Activated CD8-positive, alpha-beta T cell treated with anti-CD3 and anti-CD28 coated beads for 36 hours (primary cell): Measurements from ENCODE around the gene C17orf67. TPM values are rescaled to one million over a fixed set of nuclear protein-coding genes. Genes with fewer than 3 reads are reported as not detected.
A peak's percentile ranks its signal among the peaks of the same experiment; 100 is the strongest.

Source experiments
- ATAC-seq: fragments of 200-7000 bp; cut with Tn5 transposase; one replicate; pipeline ENCODE4 v1.10.0; 2021; ENCODE audit warnings: mild to moderate bottlenecking, moderate library complexity
- CTCF ChIA-PET: fragments of 350-600 bp; sonication (Branson Sonifier 250); formaldehyde crosslinking; loops from one replicate; lab custom pipeline; 2021; ENCODE audit warnings: antibody characterized with exemption; lab: Charles Lee
- POLR2A ChIA-PET: fragments of 350-600 bp; sonication (Branson Sonifier 250); formaldehyde crosslinking; loops from one replicate; lab custom pipeline; 2021; ENCODE audit warnings: antibody characterized with exemption; lab: Charles Lee
- DNase-seq: peaks from one replicate; pipeline ENCODE4 v3.0.0-alpha.2; 2020
- H3K27ac Mint-ChIP-seq: one replicate; pipeline ENCODE4 v1.8.0; 2021; ENCODE audit warnings: mild to moderate bottlenecking, mixed read lengths
- H3K27me3 Mint-ChIP-seq: one replicate; pipeline ENCODE4 v1.8.0; 2021; ENCODE audit warnings: mixed read lengths
- H3K36me3 Mint-ChIP-seq: one replicate; pipeline ENCODE4 v1.8.0; 2021; ENCODE audit warnings: low read depth, mixed read lengths
- H3K4me1 Mint-ChIP-seq: one replicate; pipeline ENCODE4 v1.8.0; 2021; ENCODE audit warnings: low read depth, mixed read lengths
- H3K4me3 Mint-ChIP-seq: one replicate; pipeline ENCODE4 v1.8.0; 2021; ENCODE audit warnings: mild to moderate bottlenecking, moderate library complexity, mixed read lengths
- H3K9me3 Mint-ChIP-seq: one replicate; pipeline ENCODE4 v1.8.0; 2021; ENCODE audit warnings: mixed read lengths
- intact Hi-C: fragments of 100-400 bp; cut with micrococcal nuclease; formaldehyde crosslinking; loops from one replicate; pipeline ENCODE4 v1.10.0; 2022
- total RNA-seq, 2 experiments: library from RNA; stranded (reverse); gene quantifications; one replicate each; pipeline ENCODE4 v1.2.3, GENCODE V29; 2021
- TF ChIP-seq, protein P1 (sequence below): fragments of 200-600 bp; IDR thresholded peaks from one replicate; pipeline ENCODE4 v1.8.0; 2022; ENCODE audit warnings: antibody characterized with exemption, mild to moderate bottlenecking

C17orf67 gene
- total RNA-seq, 2 experiments from 2014 or later, result 2.3 TPM

DNA sequence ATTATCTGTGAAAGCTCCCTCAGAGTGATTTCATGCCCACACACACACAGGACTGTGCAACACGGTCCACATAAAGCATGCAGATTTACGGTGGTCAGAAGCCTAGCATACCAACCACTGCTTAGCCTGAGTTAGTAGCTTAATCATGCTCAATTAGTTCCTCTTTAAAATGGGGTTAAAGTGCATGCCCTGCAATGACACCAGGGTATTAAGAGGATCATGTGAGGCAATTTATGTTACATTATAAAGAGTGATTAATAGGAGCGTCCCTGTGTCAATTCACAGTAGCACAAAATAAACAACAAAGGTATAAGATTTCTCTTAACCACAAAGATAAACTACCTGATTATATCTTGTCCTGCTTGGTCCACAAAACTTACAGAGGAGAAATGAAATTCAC, 39.8 kb downstream of the C17orf67 start:
- no peak overlapping the region for H3K27ac Mint-ChIP-seq
- no peaks in the 10 kb centered on the region for H3K27me3 Mint-ChIP-seq
- peaks cover 5% of the 10 kb centered on the region for H3K9me3 Mint-ChIP-seq
- ATAC-seq (no peak), DNase-seq (no peak)
- intact Hi-C loops, result no loop called here
- ChIA-PET POLR2A (no interaction called here), CTCF (interaction anchor here (0.8 to 2.5 kb wide), 2 partner anchors 14 to 202 kb away, joined by 3 to 12 read pairs; no protein-coding TSS in a partner anchor)
- peaks cover 4% of the 10 kb centered on the region for H3K36me3 Mint-ChIP-seq
- no peak overlapping the region for H3K4me3 Mint-ChIP-seq
- TF ChIP-seq, protein P1, sequence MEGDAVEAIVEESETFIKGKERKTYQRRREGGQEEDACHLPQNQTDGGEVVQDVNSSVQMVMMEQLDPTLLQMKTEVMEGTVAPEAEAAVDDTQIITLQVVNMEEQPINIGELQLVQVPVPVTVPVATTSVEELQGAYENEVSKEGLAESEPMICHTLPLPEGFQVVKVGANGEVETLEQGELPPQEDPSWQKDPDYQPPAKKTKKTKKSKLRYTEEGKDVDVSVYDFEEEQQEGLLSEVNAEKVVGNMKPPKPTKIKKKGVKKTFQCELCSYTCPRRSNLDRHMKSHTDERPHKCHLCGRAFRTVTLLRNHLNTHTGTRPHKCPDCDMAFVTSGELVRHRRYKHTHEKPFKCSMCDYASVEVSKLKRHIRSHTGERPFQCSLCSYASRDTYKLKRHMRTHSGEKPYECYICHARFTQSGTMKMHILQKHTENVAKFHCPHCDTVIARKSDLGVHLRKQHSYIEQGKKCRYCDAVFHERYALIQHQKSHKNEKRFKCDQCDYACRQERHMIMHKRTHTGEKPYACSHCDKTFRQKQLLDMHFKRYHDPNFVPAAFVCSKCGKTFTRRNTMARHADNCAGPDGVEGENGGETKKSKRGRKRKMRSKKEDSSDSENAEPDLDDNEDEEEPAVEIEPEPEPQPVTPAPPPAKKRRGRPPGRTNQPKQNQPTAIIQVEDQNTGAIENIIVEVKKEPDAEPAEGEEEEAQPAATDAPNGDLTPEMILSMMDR, result no peak
- H3K4me1 Mint-ChIP-seq, result no peaks in the 10 kb centered on the region

DNA sequence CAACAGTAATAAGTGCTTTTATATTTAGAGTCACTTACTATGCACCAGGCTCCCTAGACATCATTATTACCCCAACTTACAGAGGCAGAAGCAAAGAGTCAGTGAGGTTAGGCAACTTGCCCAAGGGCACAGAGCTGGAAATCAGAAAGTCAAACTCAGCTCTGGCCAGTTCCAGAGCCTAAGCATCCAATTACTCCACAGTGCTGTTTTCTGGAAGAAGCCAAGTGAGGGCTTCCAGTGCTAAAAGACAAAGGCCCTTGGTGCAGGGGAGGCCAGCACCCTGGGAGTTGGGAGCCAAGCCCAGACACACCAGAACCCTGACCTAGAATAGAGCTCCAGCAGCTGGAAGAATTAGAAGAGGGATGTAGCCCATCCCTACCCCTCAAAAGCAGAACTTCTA, 40.2 kb downstream of the C17orf67 start:
- ChIA-PET CTCF (interaction anchor here (0.8 to 2.5 kb wide), 2 partner anchors 13 to 201 kb away, joined by 3 to 12 read pairs; no protein-coding TSS in a partner anchor), POLR2A (no interaction called here)
- TF ChIP-seq, protein P1, result no peak
- H3K4me3 Mint-ChIP-seq, result no peak overlapping the region
- H3K36me3 Mint-ChIP-seq, result peaks cover 4% of the 10 kb centered on the region
- peaks cover 5% of the 10 kb centered on the region for H3K9me3 Mint-ChIP-seq
- intact Hi-C loops, result no loop called here
- ATAC-seq (no peak), DNase-seq (no peak)
- H3K4me1 Mint-ChIP-seq, result no peaks in the 10 kb centered on the region
- H3K27me3 Mint-ChIP-seq, result no peaks in the 10 kb centered on the region
- H3K27ac Mint-ChIP-seq, result no peak overlapping the region

DNA sequence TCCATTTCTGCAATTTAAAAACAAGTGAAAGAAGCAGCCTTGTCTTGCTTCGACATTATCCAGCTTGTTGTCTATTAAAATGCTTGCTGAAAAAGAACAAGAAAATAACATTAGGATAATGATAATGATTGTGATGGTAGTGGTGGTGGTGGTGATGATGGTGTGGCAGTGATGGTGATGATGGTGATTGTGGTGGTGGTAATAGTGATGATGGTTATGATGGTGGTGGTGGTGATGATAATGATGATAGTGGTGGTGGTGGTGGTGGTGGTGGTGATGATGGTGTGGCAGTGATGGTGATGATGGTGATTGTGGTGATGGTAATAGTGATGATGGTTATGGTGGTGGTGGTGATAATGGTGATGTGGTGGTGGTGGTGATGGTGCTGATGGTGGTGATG, 41.5 kb downstream of the C17orf67 start:
- Mint-ChIP-seq H3K4me1 (peaks cover 8% of the 10 kb centered on the region), H3K9me3 (peaks cover 6% of the 10 kb centered on the region), H3K27ac (peak overlapping the region; percentile 36), H3K4me3 (no peak overlapping the region), H3K27me3 (no peaks in the 10 kb centered on the region), H3K36me3 (peaks cover 5% of the 10 kb centered on the region)
- CTCF ChIA-PET, result no interaction called here
- POLR2A ChIA-PET, result interaction anchor here (0.8 kb wide), 1 partner anchor 76 kb away, joined by 3 read pairs; no protein-coding TSS in a partner anchor
- intact Hi-C loops, result no loop called here
- DNase-seq, result no peak
- TF ChIP-seq, protein P1, result no peak
- no peak for ATAC-seq

DNA sequence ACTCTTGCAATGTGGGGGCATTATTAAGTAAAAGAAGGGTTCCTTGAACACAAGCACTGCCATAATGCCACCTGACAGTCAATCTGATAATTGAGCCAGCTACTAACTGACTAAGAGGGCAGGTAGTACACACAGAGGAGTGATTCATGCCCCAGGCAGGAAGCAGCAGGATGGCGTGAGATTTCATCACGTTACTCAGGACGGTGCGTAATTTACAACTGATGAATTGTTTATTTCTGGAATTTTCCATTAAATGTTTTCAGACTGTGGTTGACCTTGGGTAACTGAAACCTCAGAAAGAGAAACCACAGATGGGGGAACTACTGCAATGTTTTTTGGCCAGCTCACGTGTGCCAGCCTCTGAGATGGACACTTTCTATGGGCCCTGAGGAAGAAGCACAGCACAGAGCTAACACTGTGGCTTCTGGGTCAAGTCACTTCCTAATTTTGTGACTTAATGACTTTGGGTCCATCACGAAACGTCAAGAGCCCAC, 46.7 kb downstream of the C17orf67 start:
- no peaks in the 10 kb centered on the region for H3K27me3 Mint-ChIP-seq
- CTCF ChIA-PET, result interaction anchor here (0.6 to 5.1 kb wide), 3 partner anchors 32 to 800 kb away, joined by 3 to 20 read pairs (median 12); no protein-coding TSS in a partner anchor
- H3K36me3 Mint-ChIP-seq, result peaks cover 5% of the 10 kb centered on the region
- peak; percentile 98 for ATAC-seq
- H3K9me3 Mint-ChIP-seq, result peaks cover 2% of the 10 kb centered on the region
- H3K4me3 Mint-ChIP-seq, result peak overlapping the region; percentile 44
- TF ChIP-seq, protein P1, result no peak
- DNase-seq, result peak; percentile 87
- H3K27ac Mint-ChIP-seq, result peak overlapping the region; percentile 95
- POLR2A ChIA-PET, result interaction anchor here (0.7 to 1.9 kb wide), 3 partner anchors 127 to 194 kb away, joined by 3 to 6 read pairs (median 3); partner anchors contain the start of genes COIL, NOG and TRIM25
- intact Hi-C loops, result no loop called here
- peaks cover 34% of the 10 kb centered on the region for H3K4me1 Mint-ChIP-seq

DNA sequence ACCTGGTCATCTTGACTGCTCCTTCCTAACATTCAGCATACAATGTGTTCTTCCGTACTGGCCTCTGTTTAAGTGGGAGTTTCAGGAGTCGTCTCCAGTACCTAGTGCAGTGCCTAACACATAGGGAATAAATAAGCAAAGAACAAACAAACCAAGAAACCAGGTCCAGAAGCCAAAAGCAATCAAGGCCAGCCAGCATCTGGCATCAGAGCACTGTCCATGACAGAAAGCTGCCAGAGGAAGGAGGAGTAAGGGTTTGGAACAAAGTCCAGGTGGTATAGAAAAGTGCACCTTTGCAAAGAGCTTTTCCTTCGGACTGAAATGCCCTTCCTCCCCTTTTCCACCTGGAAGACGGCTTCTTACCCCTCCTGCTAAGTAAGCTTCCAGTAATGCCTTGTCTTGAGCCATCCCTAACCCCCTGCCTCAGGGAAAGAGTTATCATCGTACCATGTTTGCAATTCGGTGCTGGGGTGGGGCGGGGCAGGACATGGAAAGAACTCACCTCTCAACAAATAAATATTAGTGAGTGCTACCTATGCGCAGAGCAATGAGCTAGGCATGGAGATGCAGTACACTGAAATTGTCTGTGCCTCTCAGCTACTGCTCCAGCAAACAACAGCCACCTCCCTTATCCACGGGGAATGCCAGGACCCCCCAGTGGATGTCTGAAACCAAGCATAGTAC, 47.6 kb downstream of the C17orf67 start:
- ChIA-PET POLR2A (interaction anchor here (1.2 to 1.9 kb wide), 2 partner anchors 127 to 193 kb away, joined by 3 to 6 read pairs; partner anchors contain the start of genes NOG and TRIM25), CTCF (interaction anchor here (1.3 to 5.1 kb wide), 3 partner anchors 23 to 70 kb away, joined by 3 to 20 read pairs (median 12); no protein-coding TSS in a partner anchor)
- Mint-ChIP-seq H3K4me3 (peak overlapping the region; percentile 44), H3K27ac (peak overlapping the region; percentile 95), H3K27me3 (no peaks in the 10 kb centered on the region), H3K36me3 (peaks cover 5% of the 10 kb centered on the region), H3K4me1 (peaks cover 34% of the 10 kb centered on the region), H3K9me3 (peaks cover 2% of the 10 kb centered on the region)
- ATAC-seq (no peak), DNase-seq (peak; percentile 8)
- intact Hi-C loops, result no loop called here
- TF ChIP-seq, protein P1, result no peak
